ENCODE measurements around the gene PLA2G2D.
A peak's percentile ranks its signal among the peaks of the same experiment; 100 is the strongest.

The PLA2G2D gene

GRCh38 chr1:20119347-20119746 lies at the start of gene PLA2G2D:
PLA2G2D (minus strand) TSS chr1:20119536; CDS start chr1:20119498, 38 bp downstream.
- DNase-seq (ENCODE audit: extremely low read depth in 1 of 2, low read depth in 1 of 2), result no peak

GRCh38 chr1:20168564-20169491 lies 49.5 kb upstream of the PLA2G2D start:
- DNase-seq (ENCODE audit: extremely low read depth in 1 of 2, low read depth in 1 of 2), result no peak

- DNase-seq (ENCODE audit: extremely low read depth in 1 of 2, low read depth in 1 of 2), result no peak
Measured at GRCh38 chr1:20167126-20167525, 47.8 kb upstream of the PLA2G2D start.

GRCh38 chr1:20166051-20166450 lies 46.7 kb upstream of the PLA2G2D start:
- DNase-seq (ENCODE audit: extremely low read depth in 1 of 2, low read depth in 1 of 2), result no peak

- no peak for DNase-seq (ENCODE audit: extremely low read depth in 1 of 2, low read depth in 1 of 2)
Measured at GRCh38 chr1:20165522-20165951, 46.2 kb upstream of the PLA2G2D start.

- DNase-seq (ENCODE audit: extremely low read depth in 1 of 2, low read depth in 1 of 2), result no peak
Measured at GRCh38 chr1:20164694-20165202, 45.4 kb upstream of the PLA2G2D start.

- no peak for DNase-seq (ENCODE audit: extremely low read depth in 1 of 2, low read depth in 1 of 2)
Measured at GRCh38 chr1:20160034-20160433, 40.7 kb upstream of the PLA2G2D start.

GRCh38 chr1:20158358-20159070 lies 39.2 kb upstream of the PLA2G2D start:
- DNase-seq (ENCODE audit: extremely low read depth in 1 of 2, low read depth in 1 of 2), result no peak

GRCh38 chr1:20154301-20154831 lies 35.0 kb upstream of the PLA2G2D start:
- no peak for DNase-seq (ENCODE audit: extremely low read depth in 1 of 2, low read depth in 1 of 2)

- DNase-seq (ENCODE audit: extremely low read depth in 1 of 2, low read depth in 1 of 2), result no peak
Measured at GRCh38 chr1:20153000-20153418, 33.7 kb upstream of the PLA2G2D start.

GRCh38 chr1:20152599-20152930 lies 33.2 kb upstream of the PLA2G2D start:
- no peak for DNase-seq (ENCODE audit: extremely low read depth in 1 of 2, low read depth in 1 of 2)

GRCh38 chr1:20151906-20152598 lies 32.7 kb upstream of the PLA2G2D start:
- peak; percentile 53 to 62 for DNase-seq (ENCODE audit: extremely low read depth in 1 of 2, low read depth in 1 of 2)

- no peak for DNase-seq (ENCODE audit: extremely low read depth in 1 of 2, low read depth in 1 of 2)
Measured at GRCh38 chr1:20150969-20151368, 31.6 kb upstream of the PLA2G2D start.

GRCh38 chr1:20150326-20150705 lies 31.0 kb upstream of the PLA2G2D start:
- DNase-seq (ENCODE audit: extremely low read depth in 1 of 2, low read depth in 1 of 2), result no peak

- DNase-seq (ENCODE audit: extremely low read depth in 1 of 2, low read depth in 1 of 2), result no peak
Measured at GRCh38 chr1:20149601-20150325, 30.4 kb upstream of the PLA2G2D start.

- DNase-seq (ENCODE audit: extremely low read depth in 1 of 2, low read depth in 1 of 2), result no peak
Measured at GRCh38 chr1:20148571-20149500, 29.5 kb upstream of the PLA2G2D start.

- DNase-seq (ENCODE audit: extremely low read depth in 1 of 2, low read depth in 1 of 2), result no peak
Measured at GRCh38 chr1:20147846-20148570, 28.7 kb upstream of the PLA2G2D start.

GRCh38 chr1:20143734-20144565 lies 24.6 kb upstream of the PLA2G2D start:
- DNase-seq (ENCODE audit: extremely low read depth in 1 of 2, low read depth in 1 of 2), result no peak
